ENCODE results near the gene HDAC4.

GRCh38 chr2:238999291-238999741, 401.5 kb downstream of the HDAC4 start:
- no peak for TF ChIP-seq GATA2 (IDR thresholded peaks at IDR 0.05; ENCODE audit: low read depth, low read length)
- no peak for TF ChIP-seq GATA3 (IDR thresholded peaks at IDR 0.05; ENCODE audit: low read depth, low read length)

Measured in SH-SY5Y (cell line).